AG10803 (cell line): Measurements from ENCODE around the gene PHLPP1.

Experiments
- DNase-seq: peaks from one replicate; pipeline ENCODE4 v3.0.0; 2010; ENCODE audit warnings: low read depth
- H3K4me3 ChIP-seq: 2 replicates; pipeline ENCODE4 v1.5.1; 2011; ENCODE audit warnings: mild to moderate bottlenecking, low read length, control low read depth
- CTCF ChIP-seq: conservative IDR thresholded peaks from 2 replicates; pipeline ENCODE4 v1.5.1; 2011; ENCODE audit warnings: mild to moderate bottlenecking, low read length, control low read depth, inconsistent platforms

Gene PHLPP1

GRCh38 chr18:62715436-62715758 lies at the start of gene PHLPP1:
Gene PHLPP1 (plus strand): TSS chr18:62715541. CDS start chr18:62715684, 143 bp downstream.
- TF ChIP-seq CTCF, result no peak
- DNase-seq, result no peak
- H3K4me3 ChIP-seq, result peak within 1 kb of the TSS; percentile 70

- TF ChIP-seq CTCF, result no peak
- no peak for DNase-seq
- H3K4me3 ChIP-seq, result no peak overlapping the region
These were observed 46.1 kb upstream of the PHLPP1 start for GRCh38 chr18:62669225-62669624.

- H3K4me3 ChIP-seq, result no peak overlapping the region
- no peak for DNase-seq
- no peak for TF ChIP-seq CTCF
These were observed 44.8 kb upstream of the PHLPP1 start for GRCh38 chr18:62670573-62670972.

- TF ChIP-seq CTCF, result no peak
- no peak overlapping the region for H3K4me3 ChIP-seq
- DNase-seq, result no peak
These were observed 42.7 kb upstream of the PHLPP1 start for GRCh38 chr18:62672600-62672999.

GRCh38 chr18:62678847-62679485 lies 36.4 kb upstream of the PHLPP1 start:
- no peak for TF ChIP-seq CTCF
- H3K4me3 ChIP-seq, result no peak overlapping the region
- DNase-seq, result no peak

- no peak for TF ChIP-seq CTCF
- no peak for DNase-seq
- no peak overlapping the region for H3K4me3 ChIP-seq
These were observed 33.0 kb upstream of the PHLPP1 start for GRCh38 chr18:62682371-62682770.

GRCh38 chr18:62683935-62684334 lies 31.4 kb upstream of the PHLPP1 start:
- no peak overlapping the region for H3K4me3 ChIP-seq
- TF ChIP-seq CTCF, result no peak
- no peak for DNase-seq
